K562 (cell line): ENCODE results near the gene CYB5R3. TPM values are rescaled to one million over a fixed set of nuclear protein-coding genes. Genes with fewer than 3 reads are reported as not detected.

Source experiments
- ATAC-seq: fragments of 200-7000 bp; cut with Tn5 transposase; 3 replicates; pipeline ENCODE4 v1.9.1; 2020; ENCODE audit warnings: moderate library complexity
- BruUV-seq: library from RNA; stranded (reverse); fragments of 400-500 nt; replicated peaks from 2 replicates; lab custom pipeline; 2021; lab: Mats Ljungman, UMichigan
- CTCF ChIA-PET: fragments of 300-600 bp; formaldehyde crosslinking; extraction: SDS; loops from one replicate; lab custom pipeline; 2021; ENCODE audit warnings: low intra/inter-chr PET ratio; lab: Yijun Ruan, JAX
- POLR2A ChIA-PET: fragments of 300-600, 350-650 bp; sonication (Branson Sonifier 250); formaldehyde crosslinking; extraction: SDS; loops from one replicate; lab custom pipeline; 2021; ENCODE audit warnings: antibody characterized with exemption, inconsistent platforms; lab: Yijun Ruan, JAX
- DNase-seq, 4 experiments: peaks; one replicate each; pipeline versions ENCODE4 v3.0.0 to v3.0.0-alpha.2; 2011 to 2018; ENCODE audit warnings: low spot score in 3 of 4, mixed read lengths in 3 of 4; ENCODE audit errors: extremely low read depth in 1 of 4
- FAIRE-seq: peaks from 2 replicates; lab custom pipeline; 2011; peaks lifted over from hg19 to GRCh38; lab: Jason Lieb, UNC
- H2AFZ ChIP-seq: 2 replicates; pipeline ENCODE4 v1.6.0; 2011; ENCODE audit warnings: low read depth, low read length, control low read depth, inconsistent platforms
- H3K27ac ChIP-seq: fragments of 200-600 bp; 3 replicates; pipeline ENCODE4 v1.8.0; 2011; ENCODE audit warnings: low read depth, mild to moderate bottlenecking, control low read depth, inconsistent platforms, low read length, moderate library complexity, mixed read lengths; ENCODE audit errors: extremely low read depth
- H3K27me3 ChIP-seq, 2 experiments: fragments of 300-600 bp in 1 of 2; 2 replicates in 1 of 2; 3 replicates in 1 of 2; pipeline versions ENCODE4 v1.6.0 to v1.8.0; 2011; ENCODE audit warnings: inconsistent platforms in 2 of 2, low read length in 2 of 2, mild to moderate bottlenecking in 1 of 2, mixed read lengths in 1 of 2, moderate library complexity in 1 of 2; ENCODE audit not compliant: control insufficient read depth in 2 of 2, insufficient read depth in 2 of 2
- H3K36me3 ChIP-seq: fragments of 300-600 bp; 3 replicates; pipeline ENCODE4 v1.8.0; 2011; ENCODE audit warnings: mild to moderate bottlenecking, low read length, inconsistent platforms; ENCODE audit not compliant: control insufficient read depth, insufficient read depth
- H3K4me1 ChIP-seq, 2 experiments: fragments of 200-600 bp in 1 of 2; replicated peaks in 1 of 2; 2 replicates in 1 of 2; 3 replicates in 1 of 2; pipeline versions ENCODE4 v1.5.1 to v1.8.0; 2011; ENCODE audit warnings: inconsistent platforms in 2 of 2, low read length in 2 of 2, mild to moderate bottlenecking in 1 of 2, mixed read lengths in 1 of 2, moderate library complexity in 1 of 2; ENCODE audit not compliant: control insufficient read depth in 2 of 2, insufficient read depth in 2 of 2
- H3K4me2 ChIP-seq: 2 replicates; pipeline ENCODE4 v1.6.1; 2011; ENCODE audit warnings: low read length, control low read depth, inconsistent platforms, mixed read lengths; ENCODE audit not compliant: insufficient read depth
- H3K4me3 ChIP-seq: fragments of 200-600 bp; sonication (generic), shearing (Covaris generic); 2 replicates; pipeline ENCODE4 v1.5.1; 2016; ENCODE audit warnings: control low read depth, inconsistent platforms
- H3K79me2 ChIP-seq: fragments of 200-600 bp; 3 replicates; pipeline ENCODE4 v1.8.0; 2011; ENCODE audit warnings: low read length, inconsistent platforms; ENCODE audit not compliant: control insufficient read depth, insufficient read depth
- H3K9ac ChIP-seq, 2 experiments: 2 replicates each; pipeline versions ENCODE4 v1.6.0 to v1.6.1; 2011; ENCODE audit warnings: low read depth in 2 of 2, low read length in 2 of 2, control low read depth in 1 of 2, inconsistent platforms in 1 of 2, mild to moderate bottlenecking in 1 of 2, mixed read lengths in 1 of 2; ENCODE audit not compliant: insufficient read depth in 1 of 2
- H3K9me1 ChIP-seq: one replicate; pipeline ENCODE4 v1.6.0; 2011; ENCODE audit warnings: inconsistent platforms, mild to moderate bottlenecking, low read length, moderate library complexity; ENCODE audit not compliant: control insufficient read depth, insufficient read depth
- H3K9me3 ChIP-seq: replicated peaks from 2 replicates; pipeline ENCODE4 v1.5.1; 2011; ENCODE audit warnings: low read depth, low read length, inconsistent platforms; ENCODE audit not compliant: control insufficient read depth, insufficient read depth
- H4K20me1 ChIP-seq: replicated peaks from 2 replicates; pipeline ENCODE4 v1.6.1; 2011; ENCODE audit warnings: low read length, inconsistent platforms, mixed read lengths; ENCODE audit not compliant: control insufficient read depth, insufficient read depth
- BMI1 ChIP-seq: fragments of 150-350 bp; IDR thresholded peaks from 2 replicates; pipeline ENCODE4 v1.6.1; 2014; ENCODE audit warnings: low read length
- CBX3 ChIP-seq, 2 experiments: IDR thresholded peaks; 1 replicate in 1 of 2; 2 replicates in 1 of 2; pipeline ENCODE4 v1.6.1; 2012; ENCODE audit warnings: inconsistent platforms in 2 of 2, low read length in 2 of 2, borderline replicate concordance in 1 of 2, control low read depth in 1 of 2
- CHCHD3 ChIP-seq: fragments of 250-450 bp; sonication (Bioruptor Pico); IDR thresholded peaks from 2 replicates; pipeline ENCODE4 v2.1.2; 2022; ENCODE audit warnings: mild to moderate bottlenecking
- CSDE1 ChIP-seq, 2 experiments: fragments of 450-650 bp; IDR thresholded peaks; 2 replicates each; pipeline ENCODE4 v1.6.1; 2016; ENCODE audit warnings: mild to moderate bottlenecking in 1 of 2
- FOS ChIP-seq: IDR thresholded peaks from 3 replicates; pipeline ENCODE4 v1.6.1; 2011; ENCODE audit not compliant: insufficient read length; ENCODE audit errors: extremely low read depth
- PHB2 ChIP-seq: fragments of 450-650 bp; IDR thresholded peaks from 2 replicates; pipeline ENCODE4 v1.6.1; 2017; ENCODE audit warnings: low read depth
- POLR3G ChIP-seq: IDR thresholded peaks from 2 replicates; pipeline ENCODE4 v1.6.1; 2011; ENCODE audit not compliant: insufficient read length, insufficient replicate concordance; ENCODE audit errors: extremely low read depth
- PTBP1 ChIP-seq: fragments of 200-400 bp; formaldehyde crosslinking; IDR thresholded peaks from 2 replicates; pipeline ENCODE4 v1.6.1; 2017; ENCODE audit warnings: low read depth, low read length
- SMAD2 ChIP-seq: fragments of 150-350 bp; IDR thresholded peaks from 2 replicates; pipeline ENCODE4 v1.6.1; 2014; ENCODE audit warnings: low read depth, mild to moderate bottlenecking, low read length
- ZC3H4 ChIP-seq: sonication (generic); formaldehyde crosslinking; IDR thresholded peaks from 2 replicates; pipeline ENCODE4 v1.9.0; 2021; ENCODE audit warnings: missing genetic modification reagents, borderline replicate concordance
- WGBS: fragments of 100-300 bp; shearing (Covaris generic); methylation state at CpG from one replicate; pipeline ENCODE4 v1.1.6; 2016; ENCODE audit warnings: low coverage, mixed read lengths; ENCODE audit not compliant: insufficient coverage; ENCODE audit errors: missing lambda C conversion rate; 5-methylcytosine and 5-hydroxymethylcytosine counted together
- in situ Hi-C: fragments of 300-500 bp; cut with MboI; formaldehyde crosslinking; loops from 4 replicates; pipeline ENCODE4 v1.15.0; 2018; ENCODE audit warnings: inconsistent platforms, mixed read lengths
- intact Hi-C: fragments of 100-400 bp; cut with micrococcal nuclease; formaldehyde crosslinking; loops from 2 replicates; pipeline ENCODE4 v1.14.2; 2022
- polyA plus RNA-seq, 8 experiments: library from polyadenylated mRNA; depleted of rRNA in 4 of 8; stranded (reverse) in 5 of 8; unstranded in 3 of 8; fragments of >200 nt; fragmentation: Nextera tagmentation in 2 of 8; fragmentation: Illumina TruSeq in 1 of 8; extraction: Ambion mirVana in 2 of 8; extraction: Trizol in 1 of 8; gene quantifications; 2 replicates each; pipeline versions ENCODE4 v1.2.1 to v1.2.3, GENCODE V29; 2011 to 2014; ENCODE audit warnings: inconsistent platforms in 1 of 8, missing spikeins in 1 of 8
- total RNA-seq, 7 experiments: library from RNA; depleted of rRNA in 6 of 7; stranded (reverse); fragments of >200 nt in 6 of 7; fragmentation: Illumina TruSeq in 2 of 7; extraction: Trizol in 2 of 7; gene quantifications; 2 replicates each; pipeline versions ENCODE4 v1.2.1 to v1.2.3, GENCODE V29; 2011 to 2021; ENCODE audit warnings: low replicate concordance in 1 of 7

CYB5R3 gene
- total and polyA plus RNA-seq, 9 of the 15 experiments (the other 6 are each of a cell fraction or from before 2014, with no cell fraction given) = 1.4 to 66.8 (median 23.4) TPM

DNA sequence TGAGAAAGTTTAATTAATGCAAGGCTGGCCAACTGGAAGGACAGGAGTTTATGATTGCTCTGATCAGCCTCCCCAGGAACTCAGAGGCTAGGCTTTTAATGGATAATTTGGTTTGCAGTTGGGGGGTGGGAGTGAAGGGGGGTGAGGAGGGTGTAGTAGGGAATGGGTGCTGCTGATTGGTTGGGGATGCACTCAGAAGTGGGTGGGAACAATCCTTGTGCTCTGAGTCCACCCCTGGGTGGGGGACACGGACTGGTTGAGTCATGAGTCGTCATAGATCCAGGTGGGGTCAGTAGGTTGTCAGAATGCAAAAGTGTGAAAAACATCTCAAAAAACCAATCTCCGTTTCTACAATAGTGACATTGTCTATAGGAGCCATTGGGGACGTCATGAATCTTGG lies 20.9 kb upstream of the CYB5R3 start:
- no peaks in the 10 kb centered on the region; a peak in 1 of 5 replicates for H3K4me1 ChIP-seq
- no peaks in the 10 kb centered on the region for H3K9me1 ChIP-seq
- H3K4me2 ChIP-seq = no peak overlapping the region
- BruUV-seq = no TSS peak
- H3K36me3 ChIP-seq = no peaks in the 10 kb centered on the region
- FAIRE-seq (no peak), DNase-seq (no peak), ATAC-seq (no peak)
- H3K79me2 ChIP-seq = no peaks in the 10 kb centered on the region
- TF ChIP-seq CBX3 (IDR thresholded peaks at IDR 0.05; ENCODE audit: borderline replicate concordance in 1 of 2, low read length in 2 of 2) (no peak), CHCHD3 (CRISPR knock-in tag) (no peak), ZC3H4 (no peak), POLR3G (no peak), PHB2 (no peak), PTBP1 (no peak), FOS (no peak), BMI1 (no peak), CSDE1 (IDR thresholded peaks at IDR 0.05) (no peak), SMAD2 (no peak)
- ChIA-PET POLR2A (no interaction called here), CTCF (no interaction called here)
- H3K4me3 ChIP-seq = no peak overlapping the region
- peaks cover 0 to 5% of the 10 kb centered on the region in 2 experiments; a peak in 2 of 5 replicates for H3K27me3 ChIP-seq
- H3K9me3 ChIP-seq = no peaks in the 10 kb centered on the region
- intact Hi-C loops (no loop called here), in situ Hi-C loops (no loop called here)
- WGBS = 21% methylated on average over 4 of the region's 4 CpGs
- no peak overlapping the region for H3K27ac ChIP-seq
- no peak overlapping the region for H3K9ac ChIP-seq
- H4K20me1 ChIP-seq = no peaks in the 10 kb centered on the region; the same call in 1 of the 2 replicates
- H2AFZ ChIP-seq = no peak overlapping the region
